Lower leg skin (tissue), 4 donors: ENCODE measurements around the gene PLEKHJ1. TPM values are rescaled to one million over a fixed set of nuclear protein-coding genes. Genes with fewer than 3 reads are reported as not detected.
A peak's percentile ranks its signal among the peaks of the same experiment; 100 is the strongest.

Source experiments
- DNase-seq, 2 donors: peaks; one replicate each; pipeline ENCODE4 v3.0.0-alpha.2; 2019; ENCODE audit warnings: low spot score in 2 of 2
- H3K4me3 ChIP-seq: fragments of 200-600 bp; sonication (generic); 2 replicates; pipeline ENCODE4 v1.5.1; 2017; ENCODE audit warnings: mild to moderate bottlenecking, low read depth; ENCODE audit not compliant: poor library complexity, severe bottlenecking
- POLR2A ChIP-seq, 2 donors: fragments of 450-650 bp; IDR thresholded peaks; one replicate each; pipeline ENCODE4 v1.6.1; 2016 to 2017; ENCODE audit warnings: antibody characterized with exemption in 2 of 2, mild to moderate bottlenecking in 1 of 2, moderate library complexity in 1 of 2
- WGBS, 2 donors: methylation state at CpG; one replicate each; pipeline ENCODE4 v1.1.5; 2018; 5-methylcytosine and 5-hydroxymethylcytosine counted together
- intact Hi-C: fragments of 100-400 bp; cut with DNase I; formaldehyde crosslinking; loops from one replicate; pipeline ENCODE4 v1.15.0; 2023; ENCODE audit warnings: low total_unique reads
- total RNA-seq, 4 donors: library from RNA; depleted of rRNA; stranded (reverse); fragments of >200 nt; gene quantifications; one replicate each; pipeline ENCODE4 v1.1.0, GENCODE V29; 2016
- TF ChIP-seq, protein P1 (sequence below), 3 donors: fragments of 450-650 bp; IDR thresholded peaks; one replicate each; pipeline ENCODE4 v1.5.1; 2016; ENCODE audit warnings: antibody characterized with exemption in 3 of 3, mild to moderate bottlenecking in 3 of 3, moderate library complexity in 2 of 3

Gene PLEKHJ1
- total RNA-seq, 4 donors from 2014 or later, result 52.2 to 80.5 (median 70.0) TPM

DNA sequence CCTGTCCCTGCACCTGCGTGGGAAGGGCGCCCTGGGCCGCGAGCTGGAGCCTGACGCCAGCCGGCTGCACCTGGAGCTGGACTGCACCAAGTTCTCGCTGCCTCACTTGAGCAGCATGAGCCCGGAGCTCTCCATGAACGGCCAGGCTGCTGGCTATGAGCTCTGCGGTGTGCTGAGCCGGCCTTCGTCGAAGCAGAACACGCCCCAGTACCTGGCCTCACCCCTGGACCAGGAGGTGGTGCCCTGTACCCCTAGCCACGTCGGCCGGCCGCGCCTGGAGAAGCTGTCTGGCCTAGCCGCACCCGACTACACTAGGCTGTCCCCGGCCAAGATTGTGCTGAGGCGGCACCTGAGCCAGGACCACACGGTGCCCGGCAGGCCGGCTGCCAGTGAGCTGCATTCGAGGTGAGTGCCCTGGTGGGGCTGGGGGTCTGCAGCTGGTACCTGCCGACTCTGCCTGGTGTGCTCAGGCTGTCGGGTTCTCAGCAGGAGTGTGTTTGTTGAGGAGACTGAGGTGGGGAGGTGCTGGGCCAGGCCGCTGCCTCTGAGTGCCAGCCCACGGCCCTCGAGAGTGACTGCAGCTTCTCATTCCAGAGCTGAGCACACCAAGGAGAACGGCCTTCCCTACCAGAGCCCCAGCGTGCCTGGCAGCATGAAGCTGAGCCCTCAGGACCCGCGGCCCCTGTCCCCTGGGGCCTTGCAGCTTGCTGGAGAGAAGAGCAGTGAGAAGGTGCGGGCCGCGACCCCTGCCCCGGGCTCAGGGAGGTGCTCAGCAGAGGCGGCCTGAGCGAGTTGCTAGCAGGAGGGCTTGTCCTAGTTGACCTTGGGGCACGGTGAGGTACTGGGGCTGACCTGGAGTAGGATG, 19.5 kb downstream of the PLEKHJ1 start:
- DNase-seq, result no peak
- intact Hi-C loops, result no loop called here

DNA sequence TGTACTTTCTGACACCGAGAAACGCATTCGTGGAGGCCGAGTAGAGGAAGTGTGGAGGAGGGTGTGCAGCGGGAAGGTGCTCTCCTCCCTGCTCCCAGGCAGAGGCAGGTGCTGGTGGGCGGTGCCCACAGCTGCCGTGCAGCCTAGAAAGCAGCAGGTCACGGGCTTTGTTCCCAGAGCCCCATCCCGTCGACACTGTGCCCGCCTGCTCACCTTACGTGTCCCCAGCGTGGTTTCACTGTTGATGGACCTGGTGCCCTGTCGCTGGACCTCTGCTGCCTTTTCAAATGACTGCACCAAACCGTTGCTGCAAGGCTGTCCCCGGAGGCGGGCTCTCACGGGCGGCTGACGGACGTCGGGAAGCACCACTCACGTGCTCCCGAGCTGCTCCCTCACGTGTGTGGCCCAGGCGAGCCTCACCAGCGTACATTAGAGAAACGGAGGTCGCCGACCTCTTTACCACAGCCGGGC, 20.8 kb downstream of the PLEKHJ1 start:
- DNase-seq, result no peak
- intact Hi-C loops, result no loop called here
- H3K4me3 ChIP-seq, result no peak overlapping the region
- TF ChIP-seq, protein P1, sequence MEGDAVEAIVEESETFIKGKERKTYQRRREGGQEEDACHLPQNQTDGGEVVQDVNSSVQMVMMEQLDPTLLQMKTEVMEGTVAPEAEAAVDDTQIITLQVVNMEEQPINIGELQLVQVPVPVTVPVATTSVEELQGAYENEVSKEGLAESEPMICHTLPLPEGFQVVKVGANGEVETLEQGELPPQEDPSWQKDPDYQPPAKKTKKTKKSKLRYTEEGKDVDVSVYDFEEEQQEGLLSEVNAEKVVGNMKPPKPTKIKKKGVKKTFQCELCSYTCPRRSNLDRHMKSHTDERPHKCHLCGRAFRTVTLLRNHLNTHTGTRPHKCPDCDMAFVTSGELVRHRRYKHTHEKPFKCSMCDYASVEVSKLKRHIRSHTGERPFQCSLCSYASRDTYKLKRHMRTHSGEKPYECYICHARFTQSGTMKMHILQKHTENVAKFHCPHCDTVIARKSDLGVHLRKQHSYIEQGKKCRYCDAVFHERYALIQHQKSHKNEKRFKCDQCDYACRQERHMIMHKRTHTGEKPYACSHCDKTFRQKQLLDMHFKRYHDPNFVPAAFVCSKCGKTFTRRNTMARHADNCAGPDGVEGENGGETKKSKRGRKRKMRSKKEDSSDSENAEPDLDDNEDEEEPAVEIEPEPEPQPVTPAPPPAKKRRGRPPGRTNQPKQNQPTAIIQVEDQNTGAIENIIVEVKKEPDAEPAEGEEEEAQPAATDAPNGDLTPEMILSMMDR (IDR thresholded peaks at IDR 0.05), result no peak
- no peak for TF ChIP-seq POLR2A (IDR thresholded peaks at IDR 0.05)
- WGBS, 2 donors, result 82 to 83% methylated on average over 31 of the region's 31 CpGs

More for the DNA sequence above, 19.5 kb downstream of the PLEKHJ1 start:
- no peak overlapping the region for H3K4me3 ChIP-seq
- TF ChIP-seq POLR2A (IDR thresholded peaks at IDR 0.05), result no peak
- WGBS, 2 donors, result 91 to 93% methylated on average over 30 to 36 of the region's 43 CpGs

DNA sequence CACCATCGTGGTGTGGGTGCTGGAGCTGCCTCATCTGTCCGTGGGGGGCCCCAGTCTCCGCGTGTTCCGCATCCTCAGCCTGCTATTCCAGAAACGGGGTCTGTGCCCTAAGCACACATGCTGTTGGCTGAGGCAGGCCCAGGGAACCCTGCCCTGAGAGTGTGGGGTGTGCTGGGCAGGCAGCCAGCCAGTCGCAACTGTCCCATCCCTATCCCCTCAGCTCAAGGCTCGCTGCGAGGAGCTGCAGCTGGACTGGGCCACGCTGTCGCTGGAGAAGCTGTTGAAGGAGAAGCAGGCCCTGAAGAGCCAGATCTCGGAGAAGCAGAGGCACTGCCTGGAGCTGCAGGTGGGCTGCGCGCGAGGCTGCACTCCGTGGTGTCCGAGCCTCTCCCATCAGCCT, 21.9 kb downstream of the PLEKHJ1 start:
- WGBS, 2 donors, result 86 to 87% methylated on average over 17 of the region's 17 CpGs
- no peak for DNase-seq
- H3K4me3 ChIP-seq, result no peak overlapping the region
- intact Hi-C loops, result no loop called here
- TF ChIP-seq, protein P1 (IDR thresholded peaks at IDR 0.05), result no peak
- TF ChIP-seq POLR2A (IDR thresholded peaks at IDR 0.05), result no peak

DNA sequence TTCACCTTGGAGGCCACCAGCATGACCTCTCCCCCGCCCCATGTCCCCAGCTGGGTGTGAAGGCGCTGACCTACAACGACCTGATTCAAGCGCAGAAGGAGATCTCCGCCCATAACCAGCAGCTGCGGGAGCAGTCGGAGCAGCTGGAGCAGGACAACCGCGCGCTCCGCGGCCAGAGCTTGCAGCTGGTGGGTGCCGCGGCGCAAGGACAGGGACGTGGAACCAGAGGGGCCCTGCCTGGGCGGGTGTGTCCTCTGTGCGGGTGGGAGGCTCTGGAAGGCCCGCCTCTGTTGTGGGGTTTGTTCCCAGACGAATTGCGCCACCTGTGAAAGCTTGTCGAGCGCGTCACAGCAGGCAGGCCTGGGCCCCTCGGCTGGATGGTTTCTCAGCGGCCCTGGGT, 22.3 kb downstream of the PLEKHJ1 start:
- 61 to 66% methylated on average over 25 to 26 of the region's 26 CpGs for WGBS, 2 donors
- no peak overlapping the region for H3K4me3 ChIP-seq
- no peak for TF ChIP-seq POLR2A (IDR thresholded peaks at IDR 0.05)
- TF ChIP-seq, protein P1 (IDR thresholded peaks at IDR 0.05), result no peak
- DNase-seq, result peak in 1 of 2 donors; percentile 33
- intact Hi-C loops, result no loop called here

DNA sequence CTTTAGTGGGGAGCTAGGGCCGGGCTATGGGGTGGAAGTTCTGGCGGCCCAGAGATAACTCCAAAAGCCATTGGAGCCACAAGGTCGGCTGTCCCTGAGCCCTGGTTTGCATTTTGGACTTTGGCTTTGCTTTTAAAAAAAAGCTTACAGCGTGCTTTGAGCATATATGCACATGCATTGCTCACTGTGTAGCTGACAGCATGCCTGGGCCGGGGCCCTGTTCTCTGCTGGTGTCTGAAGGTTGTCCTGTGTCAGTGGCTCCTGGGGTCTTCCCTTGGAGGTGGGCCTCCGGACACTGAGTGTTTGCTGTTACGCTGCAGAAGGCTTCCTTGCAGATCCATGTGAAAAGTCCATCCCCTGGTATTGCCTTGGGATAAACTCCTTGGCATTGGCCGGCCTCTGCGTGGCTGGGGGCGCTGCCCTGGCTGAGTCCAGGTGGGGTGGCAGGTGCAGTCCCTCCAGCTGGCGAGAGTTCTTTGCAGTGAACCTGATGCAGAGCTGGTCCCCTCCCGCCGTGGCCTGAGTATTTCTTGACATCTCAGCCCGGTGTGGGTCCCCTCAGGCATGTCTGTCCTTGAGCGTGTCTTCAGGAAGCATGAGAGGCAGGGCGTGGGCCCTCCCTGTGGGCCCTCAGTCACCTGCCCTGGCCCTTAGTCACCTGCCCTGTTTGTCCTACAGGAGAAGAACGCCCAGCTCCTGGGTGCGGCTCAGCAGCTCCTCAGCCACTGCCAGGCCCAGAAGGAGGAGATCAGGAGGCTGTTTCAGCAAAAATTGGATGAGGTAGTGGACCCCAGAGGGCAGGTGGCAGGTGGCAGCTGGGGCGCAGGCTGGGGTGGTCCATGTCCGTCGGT, 23.0 kb downstream of the PLEKHJ1 start:
- 68 to 69% methylated on average over 17 to 21 of the region's 21 CpGs for WGBS, 2 donors
- DNase-seq, result peak in 1 of 2 donors; percentile 49
- intact Hi-C loops, result no loop called here
- no peak overlapping the region for H3K4me3 ChIP-seq
- TF ChIP-seq, protein P1 (IDR thresholded peaks at IDR 0.05), result no peak
- no peak for TF ChIP-seq POLR2A (IDR thresholded peaks at IDR 0.05)
